Measurements from ENCODE around the gene TTLL5. TPM values are rescaled to one million over a fixed set of nuclear protein-coding genes. Genes with fewer than 3 reads are reported as not detected.

The TTLL5 gene
- total and polyA plus RNA-seq, 2 of the 13 experiments (the other 11 are each of a cell fraction or from before 2014, with no cell fraction given), result 11.8 to 18.8 TPM

DNA sequence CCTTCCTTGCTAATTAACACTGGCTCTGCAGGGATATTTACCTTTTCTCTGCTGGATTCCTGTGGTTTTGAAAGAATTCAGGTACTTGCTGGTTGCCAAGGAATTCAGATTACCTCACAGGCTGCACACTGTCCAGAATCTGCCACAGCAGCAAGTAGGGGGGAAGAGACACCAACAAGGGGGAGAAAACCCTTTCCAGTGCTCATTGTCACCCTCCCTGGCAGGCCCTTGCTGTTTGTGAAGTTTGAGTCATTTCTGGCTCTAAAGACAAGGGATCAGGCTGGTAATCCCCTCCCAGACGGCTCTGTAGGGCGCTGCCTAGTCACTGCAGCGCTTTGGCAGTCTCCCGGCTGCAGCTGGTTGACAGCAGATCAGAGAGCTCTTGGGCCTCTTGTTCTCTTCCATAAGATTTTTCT is 50.8 kb downstream of the TTLL5 start (continued):
- TF ChIP-seq ARID3A (IDR thresholded peaks at IDR 0.05; ENCODE audit: low read depth, low read length), result 0 out of 2 replicates have a peak, but pooled peaks have one; percentile 45
- TF ChIP-seq SNAPC5 (CRISPR knock-in tag; IDR thresholded peaks at IDR 0.05; ENCODE audit: borderline replicate concordance), result no peak
- TF ChIP-seq MYC (CRISPR knock-in tag; IDR thresholded peaks at IDR 0.05; ENCODE audit: borderline replicate concordance), result no peak
- no peak for TF ChIP-seq ZNF616 (CRISPR knock-in tag; IDR thresholded peaks at IDR 0.05; ENCODE audit: low read depth)
- peak; percentile 58; the same call in 1 of the 2 replicates for TF ChIP-seq CEBPB (IDR thresholded peaks at IDR 0.05; ENCODE audit: borderline replicate concordance, low read depth, low read length)
- no peak for TF ChIP-seq CREB1 (IDR thresholded peaks at IDR 0.05)
- peak; percentile 65; the same call in 1 of the 2 replicates for TF ChIP-seq CREB1 (CRISPR knock-in tag; IDR thresholded peaks at IDR 0.05)
- TF ChIP-seq SUZ12 (IDR thresholded peaks at IDR 0.05; ENCODE audit: low read depth, low read length), result no peak
- no peak for TF ChIP-seq ZFAT (CRISPR knock-in tag; conservative IDR thresholded peaks at IDR 0.05)
- TF ChIP-seq, protein P1, sequence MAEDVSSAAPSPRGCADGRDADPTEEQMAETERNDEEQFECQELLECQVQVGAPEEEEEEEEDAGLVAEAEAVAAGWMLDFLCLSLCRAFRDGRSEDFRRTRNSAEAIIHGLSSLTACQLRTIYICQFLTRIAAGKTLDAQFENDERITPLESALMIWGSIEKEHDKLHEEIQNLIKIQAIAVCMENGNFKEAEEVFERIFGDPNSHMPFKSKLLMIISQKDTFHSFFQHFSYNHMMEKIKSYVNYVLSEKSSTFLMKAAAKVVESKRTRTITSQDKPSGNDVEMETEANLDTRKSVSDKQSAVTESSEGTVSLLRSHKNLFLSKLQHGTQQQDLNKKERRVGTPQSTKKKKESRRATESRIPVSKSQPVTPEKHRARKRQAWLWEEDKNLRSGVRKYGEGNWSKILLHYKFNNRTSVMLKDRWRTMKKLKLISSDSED (CRISPR knock-in tag; IDR thresholded peaks at IDR 0.05), result no peak
- TF ChIP-seq ARNTL (CRISPR knock-in tag; IDR thresholded peaks at IDR 0.05), result no peak
- no peak for TF ChIP-seq ZNF660 (CRISPR knock-in tag; IDR thresholded peaks at IDR 0.05; ENCODE audit: borderline replicate concordance, low read depth)
- TF ChIP-seq NCOR1 (IDR thresholded peaks at IDR 0.05; ENCODE audit: borderline replicate concordance, low read length), result no peak
- TF ChIP-seq XBP1 (CRISPR knock-in tag; IDR thresholded peaks at IDR 0.05), result no peak
- TF ChIP-seq ZNF768 (CRISPR knock-in tag; IDR thresholded peaks at IDR 0.05), result 0 out of 2 replicates have a peak, but pooled peaks have one; percentile 48
- TF ChIP-seq FOSL2 (CRISPR knock-in tag; IDR thresholded peaks at IDR 0.05), result peak; percentile 53
- peak; percentile 37 to 62; a peak in 3 of 4 replicates for TF ChIP-seq MAFK (conservative IDR thresholded peaks at IDR 0.05 in 1 of 2, IDR thresholded peaks at IDR 0.05 in 1 of 2; ENCODE audit: low read length in 2 of 2)
- no peak for TF ChIP-seq MTA1 (CRISPR knock-in tag; IDR thresholded peaks at IDR 0.05; ENCODE audit: borderline replicate concordance)
- 0 out of 2 replicates have a peak, but pooled peaks have one; percentile 44 for TF ChIP-seq MAX (IDR thresholded peaks at IDR 0.05)
- TF ChIP-seq DRAP1 (CRISPR knock-in tag; IDR thresholded peaks at IDR 0.05), result no peak
- TF ChIP-seq CC2D1A (CRISPR knock-in tag; IDR thresholded peaks at IDR 0.05), result no peak
